Measurements from ENCODE around the gene PRR23E.

Gene PRR23E

DNA sequence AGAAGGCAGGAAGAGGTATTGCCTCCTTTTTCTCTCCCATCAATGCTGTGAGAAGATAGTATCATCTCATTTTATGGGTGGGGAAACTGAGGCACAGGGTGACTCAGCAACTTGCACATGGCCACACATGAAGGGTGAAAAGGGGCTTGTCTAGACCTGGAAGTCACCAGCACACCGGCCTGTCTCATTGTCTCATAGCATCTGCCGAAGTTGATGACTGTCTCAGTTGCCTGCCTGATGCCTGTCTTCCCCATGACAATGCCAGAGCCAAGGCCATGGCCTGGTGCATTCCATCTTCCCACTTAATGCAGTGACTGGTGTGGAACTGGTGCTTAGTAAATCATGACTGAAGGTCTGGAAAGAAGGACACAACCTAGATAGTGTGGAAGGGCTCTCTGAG, 27.9 kb upstream of the PRR23E start:
- DNase-seq (ENCODE audit: low read depth in 2 of 2) = no peak

GRCh38 chr3:127165694-127166485, 27.0 kb upstream of the PRR23E start:
- DNase-seq (ENCODE audit: low read depth in 2 of 2) = no peak

DNA sequence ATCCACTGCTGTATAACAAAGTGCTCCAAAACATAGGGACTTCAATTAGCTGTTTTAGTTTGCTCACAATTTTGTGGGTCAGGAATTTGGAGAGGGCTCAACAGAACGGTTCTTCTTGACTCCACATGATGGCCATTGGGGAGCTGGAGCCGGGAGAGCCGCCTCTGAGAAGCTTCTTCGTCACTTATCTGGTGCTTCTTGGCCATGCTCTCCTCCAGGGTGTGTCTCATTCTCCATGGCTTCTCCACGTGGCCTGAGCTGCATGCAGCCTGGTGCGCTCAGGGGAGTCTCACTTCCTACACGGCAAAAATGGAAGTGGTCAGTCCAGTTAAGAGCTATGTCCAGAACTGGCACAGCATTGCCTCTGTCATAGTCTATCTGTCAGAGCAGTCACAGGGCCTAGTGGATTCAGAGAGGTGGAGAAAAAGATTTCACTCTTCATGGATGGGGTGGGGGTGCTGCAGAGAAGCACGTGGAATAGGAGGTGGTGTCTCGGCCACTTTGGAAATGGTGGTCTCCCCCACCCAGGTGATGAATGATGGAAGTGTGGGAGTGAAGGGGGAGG, 26.3 kb upstream of the PRR23E start:
- no peak for DNase-seq (ENCODE audit: low read depth in 2 of 2)

GRCh38 chr3:127167315-127168043, 25.5 kb upstream of the PRR23E start:
- no peak for DNase-seq (ENCODE audit: low read depth in 2 of 2)

DNA sequence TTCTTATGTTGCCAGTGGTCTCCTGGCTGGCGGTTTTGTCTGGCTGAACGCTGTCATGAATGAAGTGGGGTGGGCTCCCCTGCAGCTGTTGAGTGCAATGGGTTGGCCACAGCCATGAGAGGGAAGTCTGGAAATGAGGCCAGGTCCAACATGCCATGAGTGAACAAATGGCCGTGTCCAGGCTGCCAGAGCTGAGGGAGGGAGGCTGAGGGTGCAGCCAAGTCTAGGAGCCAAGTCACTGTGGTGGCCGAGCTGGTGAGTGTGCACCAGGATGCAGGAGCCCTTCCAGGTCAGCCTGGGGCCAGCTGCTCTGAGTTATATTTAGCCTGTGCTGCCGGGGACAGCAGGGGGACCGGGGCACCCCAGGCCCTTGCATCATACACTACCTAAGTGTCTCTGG, 24.7 kb upstream of the PRR23E start:
- no peak for DNase-seq (ENCODE audit: low read depth in 2 of 2)

- DNase-seq (ENCODE audit: low read depth in 2 of 2) = no peak
These were observed 22.1 kb upstream of the PRR23E start for GRCh38 chr3:127170814-127171213.

DNA sequence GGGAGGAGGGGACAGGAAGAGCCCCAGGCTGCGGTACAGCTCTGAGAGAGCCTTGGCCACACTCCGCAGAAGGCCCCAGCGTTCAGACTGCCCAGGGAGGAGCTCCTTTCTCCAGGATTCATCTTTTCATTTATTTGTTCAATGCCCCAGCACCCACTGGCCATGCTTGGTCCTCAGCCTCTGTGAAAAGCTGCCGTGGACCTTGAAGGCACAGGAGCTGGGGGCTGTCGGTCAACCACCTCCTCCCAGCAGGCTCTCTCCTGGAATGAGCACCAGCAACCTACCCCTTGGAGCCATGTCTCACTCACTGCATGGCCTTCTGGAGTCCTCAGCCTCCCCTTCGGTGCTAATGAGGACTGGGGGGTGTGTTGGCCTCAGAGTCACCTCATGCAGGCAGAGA, 21.6 kb upstream of the PRR23E start:
- no peak for DNase-seq (ENCODE audit: low read depth in 2 of 2)

DNA sequence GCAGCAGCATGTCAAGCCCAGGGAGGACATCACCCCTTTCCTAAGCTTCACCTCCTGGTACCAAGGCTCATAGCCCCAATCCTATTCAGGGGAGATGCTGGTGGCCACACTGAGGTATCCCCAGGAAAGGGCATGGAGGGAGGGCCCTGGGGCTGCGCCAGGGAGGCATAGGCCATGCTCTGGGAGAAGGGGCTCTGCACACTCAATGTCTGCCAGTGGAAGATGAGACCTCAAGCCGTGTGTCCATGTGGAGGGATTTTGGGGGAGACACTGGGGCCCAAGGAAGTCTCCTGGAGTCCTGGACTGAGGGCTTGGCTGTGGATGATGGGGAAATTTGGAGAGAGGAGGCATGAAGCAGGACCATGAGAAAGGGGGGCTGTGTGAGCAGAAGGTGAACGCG, 21.2 kb upstream of the PRR23E start:
- DNase-seq (ENCODE audit: low read depth in 2 of 2) = no peak

GRCh38 chr3:127172211-127172610, 20.7 kb upstream of the PRR23E start:
- no peak for DNase-seq (ENCODE audit: low read depth in 2 of 2)

GRCh38 chr3:127172781-127173515, 20.0 kb upstream of the PRR23E start:
- no peak for DNase-seq (ENCODE audit: low read depth in 2 of 2)

DNA sequence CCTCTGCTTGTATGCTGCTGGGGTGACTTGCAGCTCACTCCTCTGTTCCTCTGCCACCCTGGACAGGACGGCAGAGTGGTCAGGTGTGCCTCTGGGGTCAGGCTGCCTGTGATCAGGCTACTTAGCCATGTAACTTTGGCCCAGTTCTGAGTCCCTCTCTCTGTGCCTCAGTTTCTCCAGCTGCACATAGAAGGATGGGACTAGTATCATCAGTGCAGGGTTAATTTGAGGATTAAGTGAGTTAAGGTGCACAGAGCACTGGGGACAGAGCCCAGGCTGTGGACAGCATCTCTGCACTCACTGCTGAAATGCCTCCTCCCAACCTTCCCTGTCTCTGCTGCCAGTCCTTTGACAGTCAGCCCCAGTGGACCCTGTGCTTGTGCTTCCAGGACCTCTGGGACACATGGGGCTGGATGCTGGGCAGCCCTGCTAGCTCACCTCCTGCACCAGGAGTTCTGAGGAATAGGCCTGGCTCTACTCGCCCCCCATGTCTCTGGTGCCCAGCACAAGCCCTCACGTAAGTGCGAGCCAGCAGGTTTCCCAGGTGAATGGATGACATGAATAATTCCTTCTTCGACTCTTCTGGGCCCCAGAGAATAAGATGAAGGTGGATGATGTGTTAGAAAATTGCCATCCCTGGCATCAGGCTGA, 19.3 kb upstream of the PRR23E start:
- DNase-seq (ENCODE audit: low read depth in 2 of 2) = no peak

DNA sequence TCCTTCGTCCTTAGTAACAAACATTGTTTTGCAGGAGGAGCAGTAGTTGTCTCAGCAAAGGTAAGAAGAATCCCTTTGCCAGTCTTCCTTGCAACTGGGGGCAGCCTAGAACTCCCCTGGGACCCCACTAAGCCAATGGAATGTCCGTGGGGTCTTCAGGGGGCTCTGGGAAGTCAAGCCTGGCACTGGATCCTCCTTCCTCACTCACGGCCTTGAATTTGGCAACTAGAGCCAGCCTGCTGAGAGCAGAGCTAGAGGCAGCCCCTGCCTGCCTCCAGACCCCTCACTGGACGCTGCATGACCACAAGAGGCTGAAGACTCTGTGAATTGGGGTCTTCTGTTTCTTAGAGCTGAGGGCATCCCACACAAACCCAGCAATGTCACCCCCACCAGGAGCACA, 18.6 kb upstream of the PRR23E start:
- DNase-seq (ENCODE audit: low read depth in 2 of 2) = no peak

DNA sequence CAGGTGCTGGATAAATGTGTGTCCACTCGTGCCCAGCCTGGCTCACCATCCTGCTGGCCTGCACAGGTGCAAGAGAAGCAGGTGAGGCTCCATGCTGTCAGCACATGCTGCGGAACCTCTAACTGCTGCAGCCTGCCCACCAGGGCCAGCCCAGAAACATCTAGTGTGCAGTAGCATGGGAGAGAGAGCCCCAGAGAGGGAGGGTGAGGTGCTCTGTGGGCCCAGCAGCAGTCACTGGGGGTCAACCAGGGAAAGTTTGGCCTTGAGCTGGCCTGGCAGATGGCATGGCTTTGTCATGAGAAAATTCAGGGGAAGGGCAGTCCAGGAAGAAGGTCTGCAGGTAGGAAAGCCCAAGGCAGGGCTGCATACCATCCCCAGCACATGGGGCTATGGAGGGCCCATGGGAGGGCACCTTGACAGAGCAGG, 18.2 kb upstream of the PRR23E start:
- no peak for DNase-seq (ENCODE audit: low read depth in 2 of 2)

- DNase-seq (ENCODE audit: low read depth in 2 of 2) = no peak
These were observed 17.7 kb upstream of the PRR23E start for GRCh38 chr3:127175272-127175671.

- DNase-seq (ENCODE audit: low read depth in 2 of 2) = no peak
These were observed 15.7 kb upstream of the PRR23E start for GRCh38 chr3:127177226-127177625.

- DNase-seq (ENCODE audit: low read depth in 2 of 2) = no peak
These were observed 12.1 kb upstream of the PRR23E start for GRCh38 chr3:127180859-127181258.

GRCh38 chr3:127182431-127182830, 10.5 kb upstream of the PRR23E start:
- no peak for DNase-seq (ENCODE audit: low read depth in 2 of 2)

GRCh38 chr3:127182848-127183714, 9.8 kb upstream of the PRR23E start:
- no peak for DNase-seq (ENCODE audit: low read depth in 2 of 2)

DNA sequence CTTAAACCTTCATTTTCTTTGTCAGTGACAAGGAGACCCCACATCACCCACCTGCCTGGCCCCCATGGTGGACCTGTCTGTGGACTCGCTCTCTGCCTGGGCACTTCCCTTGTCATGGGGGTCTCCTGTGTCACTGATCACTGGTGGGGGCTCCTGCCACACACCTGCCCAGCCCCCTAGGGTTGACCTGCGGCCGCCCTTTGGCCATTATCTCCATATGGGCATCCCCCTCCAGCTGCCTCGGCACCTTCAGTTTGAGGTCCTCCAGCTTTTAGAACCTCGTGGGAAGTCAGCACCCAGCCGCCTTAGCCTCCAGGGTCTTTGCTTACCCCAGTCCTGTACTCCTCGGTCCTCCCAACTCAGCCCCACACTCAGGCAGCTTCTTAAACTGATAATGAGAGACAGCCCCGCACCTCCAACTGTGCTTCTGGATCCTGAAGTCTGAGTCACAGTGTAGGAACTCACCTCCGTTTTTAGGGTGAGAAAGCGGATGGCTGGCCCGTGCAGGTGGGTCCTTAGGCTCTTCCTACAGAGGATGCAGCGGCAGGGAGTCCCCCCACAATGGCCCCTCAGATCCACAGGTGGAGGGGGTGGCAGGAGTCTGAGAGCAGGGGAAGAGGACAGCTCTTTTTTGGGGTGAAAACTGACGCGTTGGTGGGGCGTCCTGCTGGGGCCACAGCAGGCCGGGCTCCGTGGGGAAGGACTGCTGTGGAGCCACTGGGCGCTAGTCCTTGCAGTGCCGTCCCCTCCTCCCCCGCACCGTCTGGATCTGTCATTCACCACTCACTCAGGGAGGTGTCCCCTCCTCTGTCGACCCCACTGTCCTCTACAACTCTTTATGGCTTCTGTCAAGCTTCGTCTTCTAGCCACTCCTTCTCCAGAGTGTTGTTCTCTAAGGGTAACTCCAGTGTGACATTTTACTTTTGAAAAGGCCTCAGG, 8.7 kb upstream of the PRR23E start:
- no peak for DNase-seq (ENCODE audit: low read depth in 2 of 2)

- no peak for DNase-seq (ENCODE audit: low read depth in 2 of 2)
These were observed 8.1 kb upstream of the PRR23E start for GRCh38 chr3:127184870-127185216.
